ENCODE measurements around the gene GPR55.

DNA sequence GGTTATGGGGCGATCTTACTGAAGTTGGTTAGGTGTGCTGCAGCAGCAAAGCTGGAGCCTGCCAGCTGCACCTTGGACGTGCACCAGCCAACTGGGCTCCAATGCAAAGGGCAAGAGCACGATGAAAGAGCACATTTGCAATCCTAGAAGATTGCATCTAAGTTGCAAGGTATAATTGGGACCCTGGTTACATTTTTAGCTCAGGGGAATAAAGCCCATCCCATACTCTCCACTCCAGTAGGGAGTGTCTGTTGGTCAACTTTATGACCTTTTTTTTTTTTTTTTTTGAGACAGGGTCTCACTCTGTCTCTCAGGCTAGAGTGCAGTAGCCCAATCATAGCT, 22.2 kb upstream of the GPR55 start:
- TF ChIP-seq CTCF (IDR thresholded peaks at IDR 0.05) (no peak), POLR2A (IDR thresholded peaks at IDR 0.05) (no peak)
